B cell (primary cell): ENCODE measurements around the gene SPSB3.

Experiments used
- EZH2 ChIP-seq: IDR thresholded peaks from 2 replicates; pipeline ENCODE4 v1.6.1; 2012; ENCODE audit warnings: borderline replicate concordance, low read depth, mild to moderate bottlenecking, moderate library complexity, low read length; ENCODE audit not compliant: insufficient read depth, poor library complexity, severe bottlenecking
- TF ChIP-seq, protein P1 (sequence below): fragments of 200-600 bp; IDR thresholded peaks from one replicate; pipeline ENCODE4 v1.8.0; 2022; ENCODE audit warnings: antibody characterized with exemption, mild to moderate bottlenecking

GRCh38 chr16:1817716-1818115 is 35.3 kb upstream of the SPSB3 start:
- TF ChIP-seq EZH2: no peak
- TF ChIP-seq, protein P1, sequence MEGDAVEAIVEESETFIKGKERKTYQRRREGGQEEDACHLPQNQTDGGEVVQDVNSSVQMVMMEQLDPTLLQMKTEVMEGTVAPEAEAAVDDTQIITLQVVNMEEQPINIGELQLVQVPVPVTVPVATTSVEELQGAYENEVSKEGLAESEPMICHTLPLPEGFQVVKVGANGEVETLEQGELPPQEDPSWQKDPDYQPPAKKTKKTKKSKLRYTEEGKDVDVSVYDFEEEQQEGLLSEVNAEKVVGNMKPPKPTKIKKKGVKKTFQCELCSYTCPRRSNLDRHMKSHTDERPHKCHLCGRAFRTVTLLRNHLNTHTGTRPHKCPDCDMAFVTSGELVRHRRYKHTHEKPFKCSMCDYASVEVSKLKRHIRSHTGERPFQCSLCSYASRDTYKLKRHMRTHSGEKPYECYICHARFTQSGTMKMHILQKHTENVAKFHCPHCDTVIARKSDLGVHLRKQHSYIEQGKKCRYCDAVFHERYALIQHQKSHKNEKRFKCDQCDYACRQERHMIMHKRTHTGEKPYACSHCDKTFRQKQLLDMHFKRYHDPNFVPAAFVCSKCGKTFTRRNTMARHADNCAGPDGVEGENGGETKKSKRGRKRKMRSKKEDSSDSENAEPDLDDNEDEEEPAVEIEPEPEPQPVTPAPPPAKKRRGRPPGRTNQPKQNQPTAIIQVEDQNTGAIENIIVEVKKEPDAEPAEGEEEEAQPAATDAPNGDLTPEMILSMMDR: no peak
